ENCODE measurements around the gene ACTMAP.

DNA sequence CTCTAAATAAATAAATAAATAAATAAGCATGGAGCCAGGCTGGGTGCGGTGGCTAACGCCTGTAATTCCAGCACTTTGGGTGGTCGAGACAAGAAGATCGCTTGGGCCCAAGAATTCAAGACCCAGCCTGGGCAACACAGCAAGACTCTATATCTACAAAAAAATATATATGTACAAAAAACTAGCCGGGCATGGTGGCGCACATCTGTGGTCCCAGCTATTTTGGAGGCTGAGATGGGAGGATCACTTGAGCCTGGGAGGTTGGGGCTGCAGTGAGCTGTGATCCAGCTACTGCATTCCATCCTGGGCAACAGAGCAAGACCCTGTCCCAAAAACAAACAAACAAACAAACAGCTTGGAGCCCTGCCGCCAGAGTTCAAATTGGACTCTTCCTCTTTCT lies 2.7 kb downstream of the ACTMAP start:
- TF ChIP-seq, protein P1, sequence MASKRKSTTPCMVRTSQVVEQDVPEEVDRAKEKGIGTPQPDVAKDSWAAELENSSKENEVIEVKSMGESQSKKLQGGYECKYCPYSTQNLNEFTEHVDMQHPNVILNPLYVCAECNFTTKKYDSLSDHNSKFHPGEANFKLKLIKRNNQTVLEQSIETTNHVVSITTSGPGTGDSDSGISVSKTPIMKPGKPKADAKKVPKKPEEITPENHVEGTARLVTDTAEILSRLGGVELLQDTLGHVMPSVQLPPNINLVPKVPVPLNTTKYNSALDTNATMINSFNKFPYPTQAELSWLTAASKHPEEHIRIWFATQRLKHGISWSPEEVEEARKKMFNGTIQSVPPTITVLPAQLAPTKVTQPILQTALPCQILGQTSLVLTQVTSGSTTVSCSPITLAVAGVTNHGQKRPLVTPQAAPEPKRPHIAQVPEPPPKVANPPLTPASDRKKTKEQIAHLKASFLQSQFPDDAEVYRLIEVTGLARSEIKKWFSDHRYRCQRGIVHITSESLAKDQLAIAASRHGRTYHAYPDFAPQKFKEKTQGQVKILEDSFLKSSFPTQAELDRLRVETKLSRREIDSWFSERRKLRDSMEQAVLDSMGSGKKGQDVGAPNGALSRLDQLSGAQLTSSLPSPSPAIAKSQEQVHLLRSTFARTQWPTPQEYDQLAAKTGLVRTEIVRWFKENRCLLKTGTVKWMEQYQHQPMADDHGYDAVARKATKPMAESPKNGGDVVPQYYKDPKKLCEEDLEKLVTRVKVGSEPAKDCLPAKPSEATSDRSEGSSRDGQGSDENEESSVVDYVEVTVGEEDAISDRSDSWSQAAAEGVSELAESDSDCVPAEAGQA (IDR thresholded peaks at IDR 0.05; ENCODE audit: low read depth) = no peak
- TF ChIP-seq, protein P1 (CRISPR knock-in tag; IDR thresholded peaks at IDR 0.05; ENCODE audit: borderline replicate concordance) = no peak
- TF ChIP-seq ZZZ3 (CRISPR knock-in tag; IDR thresholded peaks at IDR 0.05; ENCODE audit: borderline replicate concordance) (no peak), POLR2A (IDR thresholded peaks at IDR 0.05; ENCODE audit: insufficient read depth in 1 of 2, low read depth in 2 of 2, low read length in 2 of 2) (no peak)
- TF ChIP-seq, protein P2, sequence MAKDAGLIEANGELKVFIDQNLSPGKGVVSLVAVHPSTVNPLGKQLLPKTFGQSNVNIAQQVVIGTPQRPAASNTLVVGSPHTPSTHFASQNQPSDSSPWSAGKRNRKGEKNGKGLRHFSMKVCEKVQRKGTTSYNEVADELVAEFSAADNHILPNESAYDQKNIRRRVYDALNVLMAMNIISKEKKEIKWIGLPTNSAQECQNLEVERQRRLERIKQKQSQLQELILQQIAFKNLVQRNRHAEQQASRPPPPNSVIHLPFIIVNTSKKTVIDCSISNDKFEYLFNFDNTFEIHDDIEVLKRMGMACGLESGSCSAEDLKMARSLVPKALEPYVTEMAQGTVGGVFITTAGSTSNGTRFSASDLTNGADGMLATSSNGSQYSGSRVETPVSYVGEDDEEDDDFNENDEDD (CRISPR knock-in tag; IDR thresholded peaks at IDR 0.05; ENCODE audit: borderline replicate concordance) = no peak
- TF ChIP-seq, protein P3, sequence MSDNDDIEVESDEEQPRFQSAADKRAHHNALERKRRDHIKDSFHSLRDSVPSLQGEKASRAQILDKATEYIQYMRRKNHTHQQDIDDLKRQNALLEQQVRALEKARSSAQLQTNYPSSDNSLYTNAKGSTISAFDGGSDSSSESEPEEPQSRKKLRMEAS (IDR thresholded peaks at IDR 0.05) = no peak
